Endothelial cell of umbilical vein (primary cell): ENCODE measurements around the gene ATXN3. TPM values are rescaled to one million over a fixed set of nuclear protein-coding genes. Genes with fewer than 3 reads are reported as not detected.
A peak's percentile ranks its signal among the peaks of the same experiment; 100 is the strongest.

Experiments used
- Bru-seq: library from RNA; stranded (reverse); fragments of 400-500 nt; gene quantifications from one replicate; lab custom pipeline; 2021; lab: Mats Ljungman, UMichigan
- BruChase-seq, 2 experiments: library from RNA; stranded (reverse); fragments of 400-500 nt; gene quantifications; one replicate each; lab custom pipeline; 2021; lab: Mats Ljungman, UMichigan
- BruUV-seq: library from RNA; stranded (reverse); fragments of 400-500 nt; replicated peaks from 2 replicates; lab custom pipeline; 2021; lab: Mats Ljungman, UMichigan
- CTCF ChIA-PET: fragments of 300-600, 350-600 bp; sonication (Branson Sonifier 250); formaldehyde crosslinking; loops from one replicate; lab custom pipeline; 2021; ENCODE audit warnings: antibody characterized with exemption, inconsistent platforms; lab: Charles Lee
- POLR2A ChIA-PET: fragments of 300-600, 350-600 bp; sonication (Branson Sonifier 250); formaldehyde crosslinking; loops from one replicate; lab custom pipeline; 2021; ENCODE audit warnings: antibody characterized with exemption, inconsistent platforms; lab: Charles Lee
- DNase-seq: peaks from one replicate; pipeline ENCODE4 v3.0.0-alpha.2; 2011; ENCODE audit warnings: low read depth, low spot score
- FAIRE-seq: peaks from 2 replicates; lab custom pipeline; 2011; peaks lifted over from hg19 to GRCh38; lab: Jason Lieb, UNC
- H2AFZ ChIP-seq: 2 replicates; pipeline ENCODE4 v1.6.0; 2012; ENCODE audit warnings: low read depth, low read length, control low read depth, inconsistent platforms
- H3K27ac ChIP-seq: 2 replicates; pipeline ENCODE4 v1.5.1; 2011; ENCODE audit warnings: low read depth, mild to moderate bottlenecking, control low read depth, low read length, moderate library complexity; ENCODE audit not compliant: insufficient read depth
- H3K27me3 ChIP-seq, 2 experiments: 2 replicates each; pipeline versions ENCODE4 v1.6.0 to v1.6.1; 2011; ENCODE audit warnings: low read length in 2 of 2, mixed read lengths in 1 of 2; ENCODE audit not compliant: control insufficient read depth in 2 of 2, insufficient read depth in 2 of 2
- H3K36me3 ChIP-seq, 2 experiments: 2 replicates in 1 of 2; 3 replicates in 1 of 2; pipeline ENCODE4 v1.5.1; 2011; ENCODE audit warnings: low read length in 2 of 2, mild to moderate bottlenecking in 1 of 2, moderate library complexity in 1 of 2; ENCODE audit not compliant: control insufficient read depth in 2 of 2, insufficient read depth in 2 of 2; ENCODE audit errors: extremely low read depth in 1 of 2
- H3K4me1 ChIP-seq: 3 replicates; pipeline ENCODE4 v1.5.1; 2011; ENCODE audit warnings: mild to moderate bottlenecking, low read length; ENCODE audit not compliant: control insufficient read depth, insufficient read depth; ENCODE audit errors: extremely low read depth
- H3K4me2 ChIP-seq: 2 replicates; pipeline ENCODE4 v1.6.1; 2011; ENCODE audit warnings: low read length, control low read depth, mixed read lengths; ENCODE audit not compliant: insufficient read depth
- H3K4me3 ChIP-seq, 3 experiments: fragments of 200-600 bp in 1 of 3; sonication (generic), shearing (Covaris generic) in 1 of 3; replicated peaks in 1 of 3; 2 replicates each; pipeline ENCODE4 v1.5.1; 2011 to 2016; ENCODE audit warnings: control low read depth in 3 of 3, low read length in 3 of 3, mild to moderate bottlenecking in 2 of 3, inconsistent platforms in 1 of 3, low read depth in 1 of 3, moderate library complexity in 1 of 3; ENCODE audit not compliant: insufficient read depth in 1 of 3
- H3K79me2 ChIP-seq: 2 replicates; pipeline ENCODE4 v1.6.0; 2012; ENCODE audit warnings: low read length, inconsistent platforms; ENCODE audit not compliant: control insufficient read depth, insufficient read depth
- H3K9ac ChIP-seq: replicated peaks from 2 replicates; pipeline ENCODE3; 2011; ENCODE audit warnings: low read length, control low read depth; ENCODE audit not compliant: insufficient read depth; ENCODE audit errors: extremely low read depth
- H3K9me1 ChIP-seq: replicated peaks from 3 replicates; pipeline ENCODE4 v1.6.0; 2011; ENCODE audit warnings: mild to moderate bottlenecking, low read length; ENCODE audit not compliant: control insufficient read depth, insufficient read depth; ENCODE audit errors: extremely low read depth
- H3K9me3 ChIP-seq: replicated peaks from 2 replicates; pipeline ENCODE4 v1.5.1; 2012; ENCODE audit warnings: low read length, inconsistent platforms; ENCODE audit not compliant: control insufficient read depth, insufficient read depth
- H4K20me1 ChIP-seq: replicated peaks from 2 replicates; pipeline ENCODE3; 2011; ENCODE audit warnings: mild to moderate bottlenecking, low read length; ENCODE audit not compliant: control insufficient read depth, insufficient read depth; ENCODE audit errors: extremely low read depth
- CTCF ChIP-seq, 2 donors: IDR thresholded peaks; 1 replicate in 1 of 2; 2 replicates in 1 of 2; pipeline ENCODE4 v1.5.1; 2011; ENCODE audit warnings: low read length in 2 of 2, mild to moderate bottlenecking in 2 of 2, moderate library complexity in 2 of 2, control low read depth in 1 of 2, inconsistent platforms in 1 of 2, low read depth in 1 of 2; ENCODE audit not compliant: insufficient read depth in 1 of 2; ENCODE audit errors: extremely low read depth in 1 of 2
- EZH2 ChIP-seq: IDR thresholded peaks from 2 replicates; pipeline ENCODE4 v1.6.1; 2012; ENCODE audit warnings: borderline replicate concordance, low read depth, mild to moderate bottlenecking, moderate library complexity, low read length, inconsistent platforms; ENCODE audit not compliant: severe bottlenecking
- FOS ChIP-seq: IDR thresholded peaks from 2 replicates; pipeline ENCODE4 v1.6.1; 2011; ENCODE audit warnings: mild to moderate bottlenecking, low read length, moderate library complexity, borderline replicate concordance; ENCODE audit not compliant: insufficient read depth
- GATA2 ChIP-seq: IDR thresholded peaks from 2 replicates; pipeline ENCODE4 v1.7.0; 2011; ENCODE audit warnings: low read depth, mild to moderate bottlenecking, moderate library complexity, mixed read lengths, low read length; ENCODE audit not compliant: insufficient read length, insufficient read depth
- JUN ChIP-seq: IDR thresholded peaks from 2 replicates; pipeline ENCODE4 v1.6.1; 2011; ENCODE audit warnings: borderline replicate concordance, low read depth; ENCODE audit not compliant: insufficient read length, insufficient read depth
- MAX ChIP-seq: IDR thresholded peaks from 2 replicates; pipeline ENCODE4 v1.6.1; 2011; ENCODE audit not compliant: insufficient read depth, insufficient read length
- MYC ChIP-seq: IDR thresholded peaks from one replicate; pipeline ENCODE4 v1.6.1; 2011; ENCODE audit warnings: mild to moderate bottlenecking, low read depth, low read length
- POLR2A ChIP-seq: IDR thresholded peaks from 2 replicates; pipeline ENCODE4 v1.6.1; 2012; ENCODE audit warnings: low read depth, mild to moderate bottlenecking, control low read depth, low read length
- POLR2AphosphoS5 ChIP-seq: IDR thresholded peaks from 2 replicates; pipeline ENCODE4 v1.6.1; 2012; ENCODE audit warnings: low read depth, mild to moderate bottlenecking, control low read depth, low read length, moderate library complexity; ENCODE audit not compliant: insufficient read depth
- dilution Hi-C: fragments of 300-500 bp; cut with MboI; formaldehyde crosslinking; loops from one replicate; pipeline ENCODE4 v1.15.0; 2019; ENCODE audit warnings: low sequenced_read_pairs; ENCODE audit not compliant: extremely low pct_ligation_motif_present
- intact Hi-C: fragments of 100-400 bp; cut with micrococcal nuclease; formaldehyde crosslinking; loops from one replicate; pipeline ENCODE4 v1.10.0; 2022
- long read RNA-seq: library from polyadenylated mRNA; stranded (forward); transcript quantifications from one replicate; pipeline ENCODE4 v2.0.0, GENCODE V29; 2021
- polyA minus RNA-seq, 3 experiments: library from RNA; depleted of rRNA, polyadenylated mRNA; stranded (reverse); fragments of >200 nt; gene quantifications; 1 replicate in 1 of 3; 2 replicates in 2 of 3; pipeline ENCODE4 v1.2.3, GENCODE V29; 2011
- polyA plus RNA-seq, 4 experiments: library from polyadenylated mRNA; depleted of rRNA in 3 of 4; stranded (reverse) in 3 of 4; unstranded in 1 of 4; fragments of >200 nt; gene quantifications; 2 replicates each; pipeline versions ENCODE4 v1.2.1 to v1.2.3, GENCODE V29; 2011 to 2012; ENCODE audit warnings: missing spikeins in 1 of 4
- total RNA-seq: library from RNA; stranded (reverse); gene quantifications from 2 replicates; pipeline ENCODE4 v1.2.3, GENCODE V29; 2021

ATXN3 gene
- 28.1 and 30.2 TPM in 2 replicates for total RNA-seq
- 4.0 and 7.9 TPM in 2 replicates for polyA plus RNA-seq
- 10.7 and 10.9 TPM in 2 replicates for polyA plus RNA-seq (2011; cell fraction: cytosol; rRNA removed)
- 17.0 and 21.6 TPM in 2 replicates for polyA plus RNA-seq (2011; cell fraction: nucleus; rRNA removed)
- polyA plus RNA-seq (2012), result 21.0 and 26.5 TPM in 2 replicates
- polyA minus RNA-seq, result 15.0 and 23.4 TPM in 2 replicates
- 7.1 TPM for polyA minus RNA-seq (2011; cell fraction: cytosol; rRNA and poly(A)+ RNA removed)
- 23.9 and 34.4 TPM in 2 replicates for polyA minus RNA-seq (2011; cell fraction: nucleus; rRNA and poly(A)+ RNA removed)
- Bru-seq, nascent RNA, result percentile 72 among the genes with signal in this experiment
- percentile 72 among the genes with signal in this experiment for BruChase-seq, experiment 1, labeled RNA remaining after a 6-hour chase
- BruChase-seq, experiment 2, labeled RNA remaining after a 2-hour chase, result percentile 74 among the genes with signal in this experiment
- long read RNA-seq, full-length matches to known transcripts, result 24 of 40 reads
- long read RNA-seq, partial matches to known transcripts, result 6 of 40 reads
- long read RNA-seq, other reads (novel, unspliced or antisense), result 10 of 40 reads

DNA sequence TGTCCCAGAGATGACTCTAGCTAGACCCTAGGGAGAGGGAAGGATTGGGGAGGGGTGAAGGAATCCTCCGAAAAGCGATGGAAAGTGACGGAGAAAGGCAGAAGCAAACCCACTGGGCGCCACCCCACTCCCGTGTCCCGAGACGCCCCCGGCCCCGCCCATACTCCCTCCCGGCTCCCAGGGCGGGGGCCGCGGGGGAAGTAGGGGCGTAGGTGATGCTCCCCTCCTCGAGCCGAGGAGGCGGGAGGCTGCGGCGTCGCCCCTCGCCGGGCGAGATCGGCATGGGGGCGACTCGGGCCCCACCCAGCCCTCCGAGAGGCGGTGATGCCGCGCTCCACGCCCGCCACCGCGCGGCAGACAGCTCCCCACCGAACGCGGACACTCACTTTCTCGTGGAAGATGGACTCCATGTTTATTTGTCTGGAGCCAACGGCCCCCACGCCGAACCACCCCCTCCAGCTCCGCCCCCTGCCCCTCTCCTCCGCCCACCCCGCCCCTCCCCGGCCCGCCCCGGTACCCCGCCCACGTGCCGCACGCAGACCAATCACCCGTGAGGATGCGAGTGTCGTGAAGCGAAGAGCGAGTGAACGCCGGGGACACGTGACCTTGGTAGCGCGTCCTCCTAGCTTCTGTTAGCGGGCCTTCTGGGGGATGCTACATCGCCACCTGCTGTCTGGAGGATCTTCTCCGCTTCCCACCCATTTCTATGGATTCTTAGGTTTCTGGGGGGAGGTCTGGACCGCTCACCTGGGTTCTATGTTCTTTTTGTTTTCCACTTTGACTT is at the start of gene ATXN3:
Gene ATXN3, minus strand, starts transcription at position 440 of the 784 bp plus-strand sequence. Its CDS starts 30 bp downstream, at position 410.
- Histone ChIP-seq H3K9me1 (no peaks in the 10 kb centered on the region), H3K4me1 (peaks cover 5% of the 10 kb centered on the region), H3K9me3 (no peaks in the 10 kb centered on the region), H3K36me3 (no peaks in the 10 kb centered on the region), H3K4me2 (peak within 1 kb of the TSS; percentile 68), H3K27me3 (peaks cover 0 to 1% of the 10 kb centered on the region in 2 experiments), H4K20me1 (no peaks in the 10 kb centered on the region), H3K9ac (peak within 1 kb of the TSS; percentile 77), H3K79me2 (peaks cover 17% of the 10 kb centered on the region), H2AFZ (peak within 1 kb of the TSS; percentile 69), H3K4me3 (peak within 1 kb of the TSS; percentile 63 to 90 (median 83)), H3K27ac (peak within 1 kb of the TSS; percentile 56)
- DNase-seq (peak; percentile 96), FAIRE-seq (peak; percentile 98)
- BruUV-seq, result no TSS peak
- ChIA-PET CTCF (interaction anchor here (0.6 to 4.0 kb wide), 32 partner anchors 9 to 688 kb away, joined by 3 to 145 read pairs (median 4); partner anchors contain the start of genes CPSF2, GOLGA5, NDUFB1 and TRIP11), POLR2A (interaction anchor here (0.6 to 1.7 kb wide), 6 partner anchors 9 to 688 kb away, joined by 4 to 15 read pairs (median 5); partner anchors contain the start of genes CPSF2, GOLGA5, NDUFB1 and TRIP11)
- TF ChIP-seq POLR2A (peak; percentile 86), POLR2AphosphoS5 (peak; percentile 83), MAX (peak; percentile 99), CTCF (IDR thresholded peaks at IDR 0.05; ENCODE audit: extremely low read depth in 1 of 2, insufficient read depth in 1 of 2, low read depth in 1 of 2, low read length in 2 of 2) (peak; percentile 69 to 89), FOS (no peak), MYC (peak; percentile 45), GATA2 (no peak), EZH2 (no peak), JUN (no peak)
- intact Hi-C loops, result loop anchor here (1.0 to 10.0 kb wide), 7 partner anchors 15 to 1078 kb away; partner anchors contain the start of genes CPSF2, FBLN5, GOLGA5 and LYSET
- dilution Hi-C loops, result no loop called here
